Measurements from ENCODE around the gene B3GNT5. TPM values are rescaled to one million over a fixed set of nuclear protein-coding genes. Genes with fewer than 3 reads are reported as not detected.
A peak's percentile ranks its signal among the peaks of the same experiment; 100 is the strongest.
"Not testable (repeated sequence)": the region's sequence is repeated elsewhere in the genome, so short reads cannot be mapped to it uniquely, and the experiment has no call there.

Gene B3GNT5
- total RNA-seq, 1 donor, result 8.6 TPM

DNA sequence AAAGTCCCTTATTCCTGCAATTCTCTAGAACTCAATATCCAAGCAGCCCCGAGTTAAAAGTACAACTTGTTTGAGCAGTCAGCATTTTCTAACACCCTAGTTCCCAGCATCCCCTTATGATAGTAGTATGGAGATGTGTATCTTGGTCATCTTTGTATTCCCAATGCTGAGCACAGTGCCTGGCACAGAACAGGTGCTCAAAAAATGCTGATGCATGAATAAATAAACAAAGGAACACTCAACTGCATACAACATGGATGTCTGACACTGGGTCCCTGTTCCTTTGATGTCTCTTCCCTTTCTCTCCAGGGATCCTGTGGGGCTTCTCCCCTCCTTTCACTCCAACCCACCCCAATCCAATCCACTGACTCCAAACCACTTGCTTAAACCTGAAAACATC is 23.9 kb upstream of the B3GNT5 start:
- DNase-seq (ENCODE audit: low read depth in 2 of 3, low spot score in 2 of 3), result no peak

- DNase-seq (ENCODE audit: low read depth in 2 of 3, low spot score in 2 of 3), result not testable (repeated sequence)
Measured at GRCh38 chr3:183230251-183230650, 22.8 kb upstream of the B3GNT5 start.

DNA sequence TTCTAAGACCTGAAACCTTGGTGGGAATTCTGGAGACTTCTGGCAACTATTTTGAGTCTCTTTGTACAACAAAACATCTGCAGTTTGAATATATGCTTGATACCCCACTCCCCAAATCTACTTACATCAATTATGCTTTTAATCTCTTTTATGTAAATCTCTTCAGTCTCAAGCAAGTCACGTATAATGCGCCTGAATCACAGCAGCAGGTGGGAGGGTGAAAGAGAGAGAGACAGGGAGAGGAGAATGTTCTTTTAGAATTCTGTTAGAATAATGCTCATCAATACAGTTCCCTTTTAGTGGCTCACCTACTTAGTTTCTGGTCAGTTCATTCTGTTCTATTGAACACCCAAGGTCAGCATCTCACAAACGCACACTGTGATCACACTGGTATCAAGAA is 22.2 kb upstream of the B3GNT5 start:
- no peak for DNase-seq (ENCODE audit: low read depth in 2 of 3, low spot score in 2 of 3)

- peak in 1 of 3 donors; percentile 35 for DNase-seq (ENCODE audit: low read depth in 2 of 3, low spot score in 2 of 3)
Measured at GRCh38 chr3:183233966-183234365, 19.1 kb upstream of the B3GNT5 start.

DNA sequence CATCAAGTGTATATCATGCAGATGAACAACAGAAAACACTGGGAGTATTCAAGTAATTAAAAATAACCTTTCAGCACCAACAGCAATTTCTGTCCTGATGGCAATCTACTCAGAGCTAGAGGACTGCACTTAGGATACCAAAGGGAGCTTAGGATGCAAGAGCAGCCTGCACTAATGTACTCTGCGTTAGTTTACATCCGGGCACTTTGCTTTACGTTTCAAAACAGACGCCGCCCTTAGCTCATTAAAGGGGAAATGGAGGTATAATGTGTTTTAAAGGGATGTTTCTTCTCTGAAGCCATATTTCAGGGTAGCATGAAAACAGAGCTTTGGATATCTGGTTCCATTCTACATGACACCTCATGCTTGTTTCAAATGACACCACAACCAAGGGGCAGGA is 14.0 kb upstream of the B3GNT5 start:
- no peak for DNase-seq (ENCODE audit: low read depth in 2 of 3, low spot score in 2 of 3)

DNA sequence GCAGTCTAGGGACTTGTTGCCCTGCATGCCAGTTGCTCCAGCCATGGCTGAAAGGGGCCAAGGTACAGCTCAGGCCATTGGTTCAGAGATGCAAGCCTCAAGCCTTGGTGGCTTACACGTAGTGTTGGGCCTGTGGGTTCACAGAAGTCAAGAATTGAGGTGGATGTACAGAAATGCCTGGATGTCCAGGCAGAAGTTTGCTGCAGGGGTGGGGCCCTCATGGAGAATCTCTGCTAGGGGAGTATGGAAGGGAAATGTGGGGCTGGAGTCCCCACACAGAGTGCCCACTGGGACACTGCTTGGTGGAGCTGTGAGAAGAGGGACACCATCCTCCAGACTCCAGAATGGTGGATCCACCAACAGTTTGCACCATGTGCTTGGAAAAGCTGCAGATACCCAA is 10.6 kb upstream of the B3GNT5 start:
- no peak for DNase-seq (ENCODE audit: low read depth in 2 of 3, low spot score in 2 of 3)

- peak in 2 of 3 donors; percentile 86 to 87 for DNase-seq (ENCODE audit: low read depth in 2 of 3, low spot score in 2 of 3)
Measured at GRCh38 chr3:183244219-183244618, 8.8 kb upstream of the B3GNT5 start.

GRCh38 chr3:183244981-183245476 is 8.0 kb upstream of the B3GNT5 start:
- DNase-seq (ENCODE audit: low read depth in 2 of 3, low spot score in 2 of 3), result no peak

DNA sequence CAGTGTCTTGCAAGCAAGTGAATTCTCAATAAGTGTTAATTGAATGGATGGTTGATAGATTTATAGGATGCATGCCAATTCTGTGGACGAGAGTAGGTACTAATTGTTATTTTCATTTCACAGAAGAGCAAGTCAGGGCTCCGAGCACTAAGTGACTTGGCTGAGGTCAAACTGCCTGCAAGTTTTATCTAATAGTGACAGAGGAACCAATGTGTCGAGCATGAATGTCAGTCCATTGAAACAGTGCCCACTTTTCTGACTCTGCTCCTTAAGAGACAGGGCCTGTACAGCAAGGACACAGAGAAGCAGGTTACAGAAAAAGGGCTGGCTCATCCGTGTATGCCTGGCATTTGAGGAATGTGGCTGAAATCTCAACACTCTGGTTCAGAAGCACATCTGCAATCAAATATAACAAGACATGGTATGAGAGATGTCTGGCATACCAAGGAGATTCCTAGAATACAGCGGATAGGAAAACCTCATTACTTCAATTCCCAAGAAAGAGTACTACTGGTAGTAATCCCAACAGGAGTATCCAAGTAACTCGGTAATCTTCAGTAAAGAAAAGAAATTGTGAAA is 6.0 kb upstream of the B3GNT5 start:
- DNase-seq (ENCODE audit: low read depth in 2 of 3, low spot score in 2 of 3), result no peak

DNA sequence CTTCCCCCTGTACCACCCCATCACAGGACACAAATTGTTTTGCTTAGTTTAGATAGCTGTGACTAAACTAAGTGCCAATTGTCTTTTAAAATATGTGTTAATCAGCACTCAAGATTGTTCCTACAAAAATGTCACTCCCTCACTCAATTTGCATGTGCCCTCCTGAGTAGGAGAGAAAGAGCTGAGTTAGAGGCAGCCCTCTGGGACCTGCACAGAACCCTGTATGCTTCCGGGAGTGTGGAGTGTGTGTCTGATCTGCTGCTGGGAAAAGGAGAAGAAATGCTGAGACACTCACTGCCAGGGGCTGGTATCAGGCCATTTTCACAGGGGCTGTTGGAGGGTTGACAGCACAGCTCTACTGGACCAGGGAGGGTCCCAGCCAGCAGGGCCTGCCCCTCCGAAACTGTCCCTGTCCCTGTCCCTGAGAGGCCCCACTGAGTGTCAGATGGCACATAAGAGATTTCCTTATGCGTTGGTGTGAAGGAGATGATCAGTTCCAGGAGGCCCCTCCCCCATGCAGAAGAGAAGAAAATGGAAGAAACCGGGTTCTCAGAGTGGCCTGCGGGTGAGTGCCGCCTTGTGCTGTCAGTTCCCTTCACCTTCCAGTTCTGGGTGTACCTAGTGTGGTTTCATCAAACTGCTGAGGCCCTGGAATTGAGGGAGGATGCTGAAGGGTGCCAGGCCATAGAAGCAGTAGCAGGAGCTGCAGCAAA is 3.9 kb upstream of the B3GNT5 start:
- DNase-seq (ENCODE audit: low read depth in 2 of 3, low spot score in 2 of 3), result no peak

DNA sequence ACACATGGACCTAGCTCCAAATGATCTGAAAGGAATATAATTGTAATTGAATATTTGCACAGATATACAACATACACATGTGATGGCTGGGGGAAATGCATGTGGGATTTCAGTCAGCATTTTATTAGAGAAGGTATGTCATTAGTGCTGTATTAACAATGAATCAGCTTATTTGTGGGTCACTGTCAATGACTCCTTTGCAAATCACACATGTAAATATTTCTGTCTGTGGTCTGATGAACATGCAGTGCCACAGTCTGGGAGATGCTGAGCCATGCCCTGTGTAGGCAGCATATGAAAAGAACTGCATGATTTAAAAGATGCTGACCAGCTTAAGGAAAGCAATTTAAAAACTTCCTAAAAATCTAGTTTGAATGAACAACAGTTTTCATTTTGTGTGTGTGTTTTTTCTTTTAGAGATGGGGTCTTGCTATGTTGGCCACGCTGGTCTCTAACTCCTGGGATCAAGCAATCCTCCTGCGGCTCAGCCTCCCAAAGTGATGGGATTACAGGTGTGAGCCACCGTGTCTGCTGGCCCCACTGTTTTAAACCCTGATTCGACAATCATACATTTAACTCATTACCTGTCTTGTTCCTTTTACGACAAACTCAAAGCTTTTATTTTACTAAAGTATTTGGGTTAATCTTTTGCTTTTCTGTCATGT is 803 bp upstream of the B3GNT5 start:
- no peak for DNase-seq (ENCODE audit: low read depth in 2 of 3, low spot score in 2 of 3)

GRCh38 chr3:183253528-183254486 is 754 bp downstream of the B3GNT5 start:
- peak in 2 of 3 donors; percentile 7 to 54 for DNase-seq (ENCODE audit: low read depth in 2 of 3, low spot score in 2 of 3)

DNA sequence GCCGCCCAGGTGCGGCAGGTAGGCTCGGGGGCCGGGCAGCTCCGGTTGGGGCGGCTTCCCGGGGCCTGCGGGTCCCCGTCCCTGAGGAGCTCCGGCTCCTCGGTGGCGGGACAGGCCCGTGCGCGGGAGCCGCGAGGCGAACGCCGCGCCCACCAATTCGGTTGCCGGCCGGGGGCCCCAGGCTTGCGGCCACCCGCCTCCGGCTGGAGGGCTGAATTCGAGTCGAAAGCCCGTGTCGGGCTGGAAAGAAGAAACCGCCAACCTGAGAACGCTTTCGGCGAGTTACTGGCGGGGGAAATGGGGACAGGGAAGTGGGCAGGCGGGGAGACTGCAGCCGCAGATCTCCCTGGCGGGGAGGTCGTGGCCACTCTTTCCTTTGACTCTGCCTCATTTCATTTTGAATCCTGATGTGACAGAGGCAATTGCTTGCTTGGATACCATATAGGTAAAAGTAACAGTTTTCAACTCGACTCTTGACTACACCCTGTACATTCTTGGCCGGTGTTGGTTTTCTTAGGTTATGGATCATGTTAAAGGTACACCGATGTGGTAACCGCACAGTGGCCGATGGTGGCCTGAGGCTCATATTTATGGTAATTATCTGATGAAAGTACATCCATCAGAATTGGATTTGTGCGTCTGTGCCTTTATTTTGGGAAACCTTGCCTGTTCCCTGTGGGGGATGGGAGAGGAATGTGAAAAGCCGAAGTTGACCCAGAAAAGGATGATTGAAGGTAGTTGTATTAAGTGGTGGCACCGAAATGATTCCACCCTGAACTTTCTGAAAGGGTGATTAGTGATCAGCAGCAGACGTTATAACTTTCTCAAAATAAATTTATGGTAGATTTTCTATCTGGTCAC is 1.7 kb downstream of the B3GNT5 start:
- peak in 1 of 3 donors; percentile 60 for DNase-seq (ENCODE audit: low read depth in 2 of 3, low spot score in 2 of 3)

DNA sequence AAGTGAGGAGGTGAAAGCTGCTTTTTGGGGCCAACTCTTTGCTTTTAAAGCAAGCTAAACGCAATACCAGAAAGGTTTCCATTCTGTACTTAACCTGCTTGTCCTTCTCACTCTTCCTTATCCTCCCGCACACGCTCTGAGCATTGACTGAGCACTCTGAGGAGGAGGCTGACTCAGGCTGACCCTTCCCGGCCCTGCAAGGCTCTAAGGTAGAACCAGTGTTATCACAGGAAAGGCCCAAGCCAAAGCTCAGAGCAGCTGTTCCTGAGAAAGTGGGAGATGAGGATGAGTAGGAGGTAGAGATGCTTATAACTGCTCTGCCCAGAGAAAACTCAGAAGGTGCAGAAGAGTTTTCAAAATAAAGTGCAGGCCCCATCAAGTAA is 2.3 kb downstream of the B3GNT5 start:
- DNase-seq (ENCODE audit: low read depth in 2 of 3, low spot score in 2 of 3), result no peak

DNA sequence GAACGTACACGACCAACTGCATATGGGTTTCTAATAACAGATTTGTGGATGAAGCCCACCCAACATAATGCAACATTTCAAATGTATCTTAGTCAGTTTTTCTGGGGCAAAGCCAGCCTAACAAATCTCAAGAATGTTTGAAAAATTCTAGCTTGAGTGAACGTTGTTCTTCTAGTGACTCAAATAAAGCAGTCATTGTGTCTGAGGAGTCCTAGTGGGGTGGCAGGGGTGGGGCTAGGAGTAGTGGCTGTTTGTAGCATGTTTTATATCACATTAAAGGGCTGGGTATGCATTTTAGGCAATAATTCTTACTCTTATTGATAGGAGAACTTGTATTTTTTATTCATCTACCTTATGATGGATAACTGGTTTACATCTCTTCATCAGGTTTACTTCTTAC is 6.0 kb downstream of the B3GNT5 start:
- no peak for DNase-seq (ENCODE audit: low read depth in 2 of 3, low spot score in 2 of 3)

GRCh38 chr3:183259621-183260020 is 6.6 kb downstream of the B3GNT5 start:
- no peak for DNase-seq (ENCODE audit: low read depth in 2 of 3, low spot score in 2 of 3)

- peak in 1 of 3 donors; percentile 72 for DNase-seq (ENCODE audit: low read depth in 2 of 3, low spot score in 2 of 3)
Measured at GRCh38 chr3:183260167-183260904, 7.3 kb downstream of the B3GNT5 start.

- DNase-seq (ENCODE audit: low read depth in 2 of 3, low spot score in 2 of 3), result no peak
Measured at GRCh38 chr3:183261151-183261724, 8.2 kb downstream of the B3GNT5 start.

DNA sequence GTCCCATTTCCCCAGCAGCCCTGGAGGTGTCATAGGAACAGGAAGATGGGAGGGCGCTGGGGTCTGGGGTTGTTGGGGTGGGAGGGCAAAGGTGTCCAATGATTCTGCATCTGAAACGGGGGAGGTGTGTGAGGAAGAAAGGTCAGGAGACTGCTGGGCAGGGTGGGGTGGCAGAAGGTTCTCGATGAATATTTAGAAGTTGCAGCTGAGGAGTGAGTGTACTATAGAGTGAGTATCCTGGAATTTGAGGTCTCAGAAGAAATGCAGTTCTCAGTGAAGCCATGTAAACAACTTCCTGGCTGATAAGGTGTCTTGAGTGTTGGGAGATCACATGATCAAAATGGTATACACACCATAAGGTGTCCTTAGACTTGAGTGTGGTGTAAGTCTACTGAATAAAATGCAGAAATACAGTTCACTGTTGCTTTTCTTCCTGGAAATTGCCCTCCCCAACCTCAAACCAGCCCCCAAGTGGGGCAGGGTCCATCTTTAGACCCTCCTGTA is 9.9 kb downstream of the B3GNT5 start:
- DNase-seq (ENCODE audit: low read depth in 2 of 3, low spot score in 2 of 3), result no peak
